Mammary epithelial cell (primary cell): Measurements from ENCODE around the gene TRMU.

ENCODE experiments used
- CTCF ChIP-seq, 2 donors: IDR thresholded peaks in 1 of 2; conservative IDR thresholded peaks in 1 of 2; 2 replicates each; pipeline ENCODE4 v1.5.1; 2011 to 2012; ENCODE audit warnings: inconsistent platforms in 2 of 2, low read length in 2 of 2, mild to moderate bottlenecking in 2 of 2, control low read depth in 1 of 2, low read depth in 1 of 2; ENCODE audit not compliant: insufficient read depth in 1 of 2; ENCODE audit errors: extremely low read depth in 1 of 2
- EZH2 ChIP-seq: IDR thresholded peaks from 2 replicates; pipeline ENCODE4 v1.6.1; 2012; ENCODE audit warnings: low read length, inconsistent platforms, borderline replicate concordance

GRCh38 chr22:46380581-46380980 is 45.1 kb downstream of the TRMU start:
- TF ChIP-seq EZH2 (no peak), CTCF (conservative IDR thresholded peaks at IDR 0.05 in 1 of 2, IDR thresholded peaks at IDR 0.05 in 1 of 2; ENCODE audit: extremely low read depth in 1 of 2, insufficient read depth in 1 of 2, low read depth in 1 of 2, low read length in 2 of 2) (no peak)
